ENCODE data around the gene DBR1.

DNA sequence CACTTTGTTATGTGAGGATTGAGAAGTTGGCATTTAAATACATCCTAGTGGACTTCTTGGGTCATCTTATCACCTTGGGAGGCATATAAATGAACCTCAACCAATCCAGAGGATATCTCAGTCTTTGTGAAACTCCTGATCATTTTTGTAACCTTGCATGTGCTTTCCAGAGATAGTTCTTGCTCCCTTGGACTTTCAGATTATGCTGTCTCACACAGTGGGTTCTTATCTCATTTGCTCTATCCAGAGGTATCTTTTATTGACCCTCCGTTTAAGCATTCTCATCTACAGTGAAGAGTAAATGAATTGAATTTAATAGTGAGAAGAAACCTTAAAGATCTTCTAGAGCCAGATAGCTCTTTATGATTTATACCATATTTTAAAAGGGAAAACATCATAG, 22.8 kb upstream of the DBR1 start:
- TF ChIP-seq, protein P1, sequence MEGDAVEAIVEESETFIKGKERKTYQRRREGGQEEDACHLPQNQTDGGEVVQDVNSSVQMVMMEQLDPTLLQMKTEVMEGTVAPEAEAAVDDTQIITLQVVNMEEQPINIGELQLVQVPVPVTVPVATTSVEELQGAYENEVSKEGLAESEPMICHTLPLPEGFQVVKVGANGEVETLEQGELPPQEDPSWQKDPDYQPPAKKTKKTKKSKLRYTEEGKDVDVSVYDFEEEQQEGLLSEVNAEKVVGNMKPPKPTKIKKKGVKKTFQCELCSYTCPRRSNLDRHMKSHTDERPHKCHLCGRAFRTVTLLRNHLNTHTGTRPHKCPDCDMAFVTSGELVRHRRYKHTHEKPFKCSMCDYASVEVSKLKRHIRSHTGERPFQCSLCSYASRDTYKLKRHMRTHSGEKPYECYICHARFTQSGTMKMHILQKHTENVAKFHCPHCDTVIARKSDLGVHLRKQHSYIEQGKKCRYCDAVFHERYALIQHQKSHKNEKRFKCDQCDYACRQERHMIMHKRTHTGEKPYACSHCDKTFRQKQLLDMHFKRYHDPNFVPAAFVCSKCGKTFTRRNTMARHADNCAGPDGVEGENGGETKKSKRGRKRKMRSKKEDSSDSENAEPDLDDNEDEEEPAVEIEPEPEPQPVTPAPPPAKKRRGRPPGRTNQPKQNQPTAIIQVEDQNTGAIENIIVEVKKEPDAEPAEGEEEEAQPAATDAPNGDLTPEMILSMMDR (conservative IDR thresholded peaks at IDR 0.05; ENCODE audit: low read depth, low read length), result no peak
- no peak for TF ChIP-seq EZH2 (IDR thresholded peaks at IDR 0.05; ENCODE audit: borderline replicate concordance, low read depth, low read length, poor library complexity, severe bottlenecking)
